ENCODE data around the gene STK11IP.

The STK11IP gene

DNA sequence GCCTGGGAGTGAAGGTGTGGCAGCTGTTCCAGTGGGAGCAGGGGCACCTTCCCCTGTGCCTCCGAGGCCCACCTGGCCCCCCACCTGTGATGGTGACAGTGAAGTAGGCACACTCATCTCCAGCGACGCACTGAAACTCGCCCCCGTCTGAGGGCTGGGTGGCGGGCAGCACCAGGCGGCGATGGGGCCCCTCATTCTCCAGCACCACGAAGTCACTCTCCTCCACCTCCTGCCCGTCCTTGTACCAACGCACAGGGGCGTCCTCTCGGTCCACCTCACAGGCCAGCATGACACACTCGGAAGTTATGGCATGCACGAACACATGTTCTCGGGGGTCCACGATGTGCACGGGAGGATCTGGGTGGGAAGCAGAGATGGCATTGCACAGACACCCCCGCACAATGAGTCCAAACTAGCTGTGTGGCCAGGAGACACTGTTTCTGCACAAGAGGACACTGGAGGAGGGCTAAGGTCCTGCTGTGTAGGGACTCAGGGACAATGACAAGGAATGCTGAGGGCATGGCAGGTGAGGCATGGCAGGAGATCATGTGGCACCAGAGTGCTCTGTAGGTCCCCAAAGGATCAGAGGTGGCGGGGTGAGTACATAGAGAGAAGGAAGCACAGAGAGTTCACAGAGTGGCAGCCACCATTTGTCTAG, 34.3 kb upstream of the STK11IP start:
- DNase-seq (ENCODE audit: low spot score) = no peak

DNA sequence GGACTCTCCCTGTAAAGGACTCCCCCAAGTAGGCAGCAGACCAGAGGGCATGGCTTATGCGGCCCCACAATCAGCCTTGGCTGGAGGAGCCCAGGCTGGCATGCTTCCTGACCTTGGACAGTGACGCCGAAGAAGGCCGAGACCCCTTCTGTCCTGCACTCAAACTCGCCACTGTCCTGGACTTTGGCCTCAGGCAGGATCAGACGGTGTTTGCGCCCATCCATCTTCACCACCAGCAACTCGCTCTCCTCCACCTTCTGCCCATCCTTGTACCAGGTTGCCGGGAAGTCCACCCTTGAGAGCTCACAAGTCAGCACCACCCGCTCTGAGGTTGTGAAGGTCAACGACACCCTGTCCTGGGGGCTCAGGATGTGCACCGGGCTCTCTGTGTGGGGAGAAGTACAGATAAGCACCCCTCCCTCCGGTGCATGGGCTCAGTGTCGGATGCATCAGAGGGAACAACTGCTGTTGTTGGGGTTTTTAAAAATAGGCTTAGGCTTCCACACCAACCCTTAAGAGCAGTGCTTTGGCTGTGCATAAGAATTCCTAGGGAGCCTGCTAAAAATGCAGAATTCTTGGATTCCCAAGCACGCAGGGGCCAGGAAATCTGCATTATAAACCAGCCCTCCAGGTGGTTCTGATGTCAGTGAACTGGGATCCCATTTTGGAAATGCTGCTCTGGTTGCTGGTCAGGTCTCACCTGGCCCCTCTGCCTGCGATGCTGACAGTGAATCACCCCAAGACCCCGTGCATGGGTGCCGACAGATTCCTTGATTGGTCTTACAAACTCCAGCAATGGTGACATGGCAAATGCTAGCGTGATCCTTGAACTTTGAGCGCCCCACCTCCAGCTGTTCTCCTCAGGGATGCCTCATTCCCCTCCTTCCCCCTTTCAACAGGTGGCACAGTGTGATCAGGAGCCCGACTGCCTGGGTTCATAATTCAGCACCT, 32.3 kb upstream of the STK11IP start:
- no peak for DNase-seq (ENCODE audit: low spot score)

DNA sequence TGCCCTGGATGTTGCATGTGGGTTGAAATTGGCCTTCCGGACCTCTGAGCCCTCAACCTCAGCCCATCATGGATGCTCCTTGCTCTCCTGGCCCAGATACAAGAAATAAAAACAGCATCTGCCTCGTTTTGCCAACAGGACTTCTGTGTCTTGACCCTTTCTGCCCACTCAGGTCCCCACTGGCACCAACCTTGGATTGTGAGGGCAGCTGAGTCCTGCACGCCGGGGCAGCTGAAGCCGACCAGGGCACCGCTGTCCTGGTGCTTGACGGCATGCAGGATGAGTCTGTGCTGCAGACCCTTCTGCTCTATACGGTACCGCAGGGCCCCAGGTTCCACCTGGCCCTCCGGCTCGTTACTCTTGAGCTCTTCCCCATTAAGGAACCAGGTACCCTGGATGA, 31.0 kb upstream of the STK11IP start:
- no peak for DNase-seq (ENCODE audit: low spot score)

DNA sequence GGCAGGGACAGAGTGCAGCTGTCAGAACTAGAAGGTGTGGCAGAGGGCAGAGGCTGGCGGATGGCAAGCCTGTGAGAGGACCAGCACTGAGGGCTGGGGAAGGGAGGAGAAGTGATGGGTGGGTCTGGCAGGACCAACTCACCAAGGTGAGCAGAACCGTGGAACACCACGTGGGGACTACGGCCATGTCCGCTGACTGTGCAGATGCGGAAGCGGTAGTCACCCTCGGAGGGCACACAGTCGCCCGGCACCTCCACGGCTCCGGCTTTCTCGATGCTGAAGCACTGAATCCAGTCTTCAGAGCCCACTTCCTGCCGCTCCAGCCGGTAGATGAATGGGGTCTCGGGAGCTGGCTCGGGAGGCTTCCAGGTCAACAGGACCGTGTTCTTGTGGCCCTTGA, 30.5 kb upstream of the STK11IP start:
- no peak for DNase-seq (ENCODE audit: low spot score)

DNA sequence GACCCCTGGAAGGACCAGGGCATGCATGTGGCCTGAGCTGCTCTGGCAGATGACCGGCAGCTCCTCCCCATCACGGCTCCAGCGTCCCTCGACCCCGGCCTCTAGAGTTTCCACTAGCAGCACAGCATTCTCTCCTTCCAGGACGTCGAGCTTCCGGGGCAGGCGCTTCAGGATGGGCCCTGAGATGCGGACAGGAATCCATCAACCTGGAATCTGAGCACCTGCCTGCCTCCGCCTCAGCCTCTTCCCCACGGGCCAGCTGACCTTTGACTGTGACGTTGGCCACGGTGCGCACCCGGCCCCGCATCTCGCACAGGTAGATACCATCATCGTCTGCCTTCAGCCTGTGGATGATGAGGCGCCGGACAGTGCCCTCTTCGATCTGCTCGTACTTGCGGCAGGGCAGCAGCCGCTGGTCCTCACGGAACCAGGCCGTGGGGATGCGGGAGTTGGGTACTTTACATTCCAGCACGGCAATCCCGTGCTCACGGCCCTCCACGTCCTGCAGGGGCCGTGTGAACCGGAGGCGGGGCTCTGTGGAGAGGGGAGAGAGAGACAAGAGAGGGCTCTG, 29.8 kb upstream of the STK11IP start:
- DNase-seq (ENCODE audit: low spot score) = no peak

DNA sequence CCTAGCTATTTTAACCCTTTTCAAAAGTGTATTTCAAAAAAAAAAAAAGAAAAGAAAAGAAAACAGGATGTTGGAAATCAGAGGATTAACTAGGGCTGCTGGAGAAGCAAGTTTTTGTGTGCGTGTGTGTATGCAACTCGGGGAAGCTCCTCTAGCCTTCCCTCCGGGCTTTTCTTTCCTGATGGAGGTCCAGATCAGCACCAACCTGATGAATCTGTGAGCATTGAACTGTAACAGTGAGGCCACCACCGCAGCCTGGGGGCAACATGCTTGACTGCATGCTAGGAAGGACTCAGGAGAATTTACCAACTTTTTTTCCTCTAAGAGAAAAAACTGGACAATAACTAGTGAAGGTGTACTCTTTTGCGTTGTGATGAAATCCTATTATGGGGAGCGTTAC, 28.6 kb upstream of the STK11IP start:
- DNase-seq (ENCODE audit: low spot score) = no peak

DNA sequence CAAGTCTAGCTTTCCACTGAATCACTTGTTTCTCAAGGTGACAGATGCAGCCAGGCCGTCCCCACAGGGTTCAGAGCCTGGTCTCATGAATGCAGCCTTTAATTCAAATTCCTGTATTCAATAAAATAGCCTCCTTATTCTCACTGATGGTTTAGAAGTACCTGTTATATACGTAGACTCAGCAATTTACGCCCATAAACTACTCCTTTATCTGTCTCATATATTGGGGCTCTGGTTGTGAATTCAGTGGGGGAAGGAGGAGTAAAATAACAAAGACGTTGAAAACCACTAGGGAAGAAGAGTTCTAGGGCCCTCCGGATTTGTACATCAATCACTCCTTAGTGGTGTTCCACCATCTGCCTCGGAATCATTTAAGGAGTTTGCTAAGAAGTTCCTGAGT, 28.0 kb upstream of the STK11IP start:
- no peak for DNase-seq (ENCODE audit: low spot score)

DNA sequence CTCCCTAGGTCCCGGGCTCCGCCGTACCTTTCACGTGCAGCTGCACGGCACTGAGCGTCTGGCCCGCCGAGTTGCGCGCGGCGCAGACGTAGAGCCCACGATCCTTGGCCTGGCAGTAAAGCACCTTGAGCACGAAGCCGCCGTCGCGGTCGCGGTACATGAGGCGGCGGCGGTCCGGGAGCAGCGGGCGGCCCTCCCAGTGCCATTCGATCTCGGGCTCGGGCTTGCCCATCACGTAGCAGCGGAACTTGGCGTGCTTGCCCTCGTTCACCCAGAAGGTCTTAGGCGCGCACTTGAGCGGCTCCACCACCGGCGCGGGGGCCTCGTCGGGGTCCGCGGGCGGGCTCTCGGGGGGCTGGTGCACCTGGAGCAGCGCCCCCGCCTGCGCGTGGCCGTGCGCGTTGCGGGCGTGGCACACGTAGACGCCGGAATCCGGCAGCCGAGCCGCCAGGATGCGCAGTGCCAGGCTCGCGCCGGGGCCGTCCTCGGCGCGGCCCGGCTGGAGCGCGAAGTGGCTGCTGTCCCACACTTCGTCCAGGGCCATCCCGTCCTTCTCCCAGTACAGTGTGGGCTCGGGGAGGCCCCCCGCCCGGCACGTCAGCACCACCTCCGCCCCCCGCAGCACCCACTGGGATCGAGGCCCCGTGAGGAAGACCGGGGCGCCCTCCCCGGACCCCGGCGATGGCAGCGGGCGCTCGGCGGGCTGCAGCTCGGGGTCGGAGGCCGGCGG, 27.3 kb upstream of the STK11IP start:
- DNase-seq (ENCODE audit: low spot score) = no peak

DNA sequence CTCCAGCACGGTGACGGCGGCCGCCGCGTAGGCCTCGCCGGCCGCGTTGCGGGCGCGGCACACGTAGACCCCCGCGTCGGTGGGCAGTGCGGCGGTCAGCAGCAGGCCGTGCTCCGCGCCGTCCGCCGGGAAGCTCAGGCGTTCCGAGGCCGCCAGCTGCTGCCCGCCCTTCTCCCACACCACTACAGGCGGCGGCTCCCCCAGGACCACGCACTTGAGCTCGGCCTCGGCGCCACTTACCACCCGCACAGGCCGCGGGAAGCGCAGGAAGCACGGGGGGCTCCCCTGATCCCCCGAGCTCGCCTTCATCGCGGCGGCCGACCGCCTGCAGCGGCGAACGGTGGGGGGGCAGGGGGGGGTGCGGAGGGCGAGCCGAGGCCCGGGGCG, 26.7 kb upstream of the STK11IP start:
- DNase-seq (ENCODE audit: low spot score) = no peak

DNA sequence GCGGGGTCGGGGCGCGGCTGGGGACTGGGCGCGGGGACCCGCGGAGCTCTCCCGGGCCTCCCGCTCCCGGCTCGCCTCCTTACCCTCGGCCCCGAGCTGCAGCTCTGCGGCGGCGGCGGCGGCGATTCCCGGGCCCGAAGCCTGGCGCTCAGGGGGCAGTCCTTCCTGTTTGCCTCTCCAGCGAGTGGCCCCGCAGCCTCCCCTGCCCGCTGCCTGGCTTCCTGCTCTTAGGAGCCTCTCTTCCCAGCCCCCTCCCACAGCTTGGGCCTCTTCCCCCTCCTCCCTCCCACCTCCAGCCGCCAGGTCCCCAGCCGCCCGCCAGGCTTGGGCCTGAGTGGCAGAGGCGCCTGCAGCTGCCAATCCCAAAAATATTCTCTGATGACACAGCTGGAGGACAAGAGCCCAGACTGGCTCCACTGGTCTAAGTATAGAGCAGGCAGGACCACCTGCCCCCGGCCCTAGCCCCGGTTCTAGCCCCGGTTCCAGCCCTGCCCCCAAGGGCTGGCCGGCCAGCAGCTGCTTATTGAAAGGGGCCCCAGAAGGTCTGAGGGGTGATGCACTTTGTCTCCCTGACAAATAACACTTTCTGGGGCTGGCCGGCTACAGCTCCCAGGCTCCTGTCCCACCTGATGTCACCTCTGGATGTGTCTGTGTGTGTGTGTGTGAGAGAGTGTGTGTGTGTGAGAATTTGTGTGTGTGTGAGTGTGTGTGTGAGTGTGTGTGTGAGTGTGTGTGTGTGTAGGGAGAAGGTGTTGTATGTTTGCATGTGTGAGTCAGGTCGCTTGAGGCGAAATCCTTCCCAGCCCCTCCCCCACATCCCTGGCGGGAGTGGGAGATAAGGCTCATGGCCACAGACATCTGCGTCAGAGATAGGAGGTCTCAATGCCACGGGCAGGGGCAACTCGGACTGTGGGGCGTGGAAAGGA, 26.1 kb upstream of the STK11IP start, which contains the start of gene OBSL1:
Gene OBSL1, minus strand, starts transcription at position 229 of the 926 bp plus-strand sequence. CDS start 307 bp downstream, outside the sequence.
- DNase-seq (ENCODE audit: low spot score) = peak; percentile 8

DNA sequence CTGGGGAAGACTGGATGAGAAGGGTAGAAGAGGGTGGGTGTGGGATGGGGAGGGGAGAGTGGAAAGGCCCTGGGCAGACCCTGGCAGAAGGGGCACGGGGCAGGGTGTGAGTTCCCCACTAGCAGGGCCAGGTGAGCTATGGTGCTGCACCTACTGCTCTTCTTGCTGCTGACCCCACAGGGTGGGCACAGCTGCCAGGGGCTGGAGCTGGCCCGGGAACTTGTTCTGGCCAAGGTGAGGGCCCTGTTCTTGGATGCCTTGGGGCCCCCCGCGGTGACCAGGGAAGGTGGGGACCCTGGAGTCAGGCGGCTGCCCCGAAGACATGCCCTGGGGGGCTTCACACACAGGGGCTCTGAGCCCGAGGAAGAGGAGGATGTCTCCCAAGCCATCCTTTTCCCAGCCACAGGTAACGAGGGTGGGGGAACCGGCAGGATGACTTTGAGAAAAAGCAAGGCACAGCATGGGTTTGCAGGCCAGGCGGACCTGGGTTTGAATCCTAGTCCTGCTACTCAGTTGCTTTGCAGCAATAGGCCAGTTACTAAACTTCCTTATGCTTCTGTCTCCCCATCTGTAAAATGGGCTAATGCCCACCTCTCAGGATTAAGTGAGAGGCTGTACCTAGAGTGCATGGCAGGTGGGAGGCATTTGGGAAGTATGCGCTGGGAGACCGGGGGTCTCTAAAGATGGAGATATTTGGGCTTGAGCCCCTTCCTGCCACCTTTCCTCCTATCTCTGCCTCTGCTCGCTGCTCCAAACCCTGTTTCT, 25.2 kb upstream of the STK11IP start, which contains the start of gene INHA:
Gene INHA, plus strand, starts transcription at position 74 of the 765 bp plus-strand sequence. Its CDS starts 65 bp downstream, at position 139.
- no peak for DNase-seq (ENCODE audit: low spot score)

DNA sequence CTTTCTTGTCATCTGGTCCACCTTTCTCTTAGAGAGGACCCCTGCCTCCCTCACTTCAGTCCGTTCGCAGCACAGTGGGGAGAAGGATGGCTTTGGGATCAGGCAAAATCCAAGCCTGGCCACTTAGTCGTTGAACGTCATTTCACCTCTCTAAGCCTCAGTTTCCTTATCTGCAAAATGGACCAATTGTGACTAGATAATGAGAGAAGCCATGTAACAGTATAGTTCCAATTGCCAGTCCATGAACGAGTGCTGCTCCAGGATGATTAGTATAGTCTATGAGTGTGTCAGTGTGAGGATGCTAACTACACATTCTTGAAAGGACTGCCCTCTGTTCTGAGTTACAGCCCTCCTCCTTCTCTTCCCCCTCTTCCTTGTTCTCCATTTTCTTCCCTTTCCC, 24.5 kb upstream of the STK11IP start:
- DNase-seq (ENCODE audit: low spot score) = no peak

DNA sequence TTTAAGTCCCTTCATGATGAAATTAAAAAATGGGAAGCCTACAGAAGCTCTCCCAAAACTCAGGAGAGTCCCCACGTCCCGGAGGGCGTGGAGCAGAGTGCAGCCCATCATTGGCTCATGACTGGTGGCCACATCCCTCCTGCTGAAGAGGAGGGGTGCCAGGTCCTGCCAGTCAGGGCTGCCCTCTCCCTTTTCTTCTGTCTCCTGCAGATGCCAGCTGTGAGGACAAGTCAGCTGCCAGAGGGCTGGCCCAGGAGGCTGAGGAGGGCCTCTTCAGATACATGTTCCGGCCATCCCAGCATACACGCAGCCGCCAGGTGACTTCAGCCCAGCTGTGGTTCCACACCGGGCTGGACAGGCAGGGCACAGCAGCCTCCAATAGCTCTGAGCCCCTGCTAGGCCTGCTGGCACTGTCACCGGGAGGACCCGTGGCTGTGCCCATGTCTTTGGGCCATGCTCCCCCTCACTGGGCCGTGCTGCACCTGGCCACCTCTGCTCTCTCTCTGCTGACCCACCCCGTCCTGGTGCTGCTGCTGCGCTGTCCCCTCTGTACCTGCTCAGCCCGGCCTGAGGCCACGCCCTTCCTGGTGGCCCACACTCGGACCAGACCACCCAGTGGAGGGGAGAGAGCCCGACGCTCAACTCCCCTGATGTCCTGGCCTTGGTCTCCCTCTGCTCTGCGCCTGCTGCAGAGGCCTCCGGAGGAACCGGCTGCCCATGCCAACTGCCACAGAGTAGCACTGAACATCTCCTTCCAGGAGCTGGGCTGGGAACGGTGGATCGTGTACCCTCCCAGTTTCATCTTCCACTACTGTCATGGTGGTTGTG, 23.0 kb upstream of the STK11IP start:
- no peak for DNase-seq (ENCODE audit: low spot score)

DNA sequence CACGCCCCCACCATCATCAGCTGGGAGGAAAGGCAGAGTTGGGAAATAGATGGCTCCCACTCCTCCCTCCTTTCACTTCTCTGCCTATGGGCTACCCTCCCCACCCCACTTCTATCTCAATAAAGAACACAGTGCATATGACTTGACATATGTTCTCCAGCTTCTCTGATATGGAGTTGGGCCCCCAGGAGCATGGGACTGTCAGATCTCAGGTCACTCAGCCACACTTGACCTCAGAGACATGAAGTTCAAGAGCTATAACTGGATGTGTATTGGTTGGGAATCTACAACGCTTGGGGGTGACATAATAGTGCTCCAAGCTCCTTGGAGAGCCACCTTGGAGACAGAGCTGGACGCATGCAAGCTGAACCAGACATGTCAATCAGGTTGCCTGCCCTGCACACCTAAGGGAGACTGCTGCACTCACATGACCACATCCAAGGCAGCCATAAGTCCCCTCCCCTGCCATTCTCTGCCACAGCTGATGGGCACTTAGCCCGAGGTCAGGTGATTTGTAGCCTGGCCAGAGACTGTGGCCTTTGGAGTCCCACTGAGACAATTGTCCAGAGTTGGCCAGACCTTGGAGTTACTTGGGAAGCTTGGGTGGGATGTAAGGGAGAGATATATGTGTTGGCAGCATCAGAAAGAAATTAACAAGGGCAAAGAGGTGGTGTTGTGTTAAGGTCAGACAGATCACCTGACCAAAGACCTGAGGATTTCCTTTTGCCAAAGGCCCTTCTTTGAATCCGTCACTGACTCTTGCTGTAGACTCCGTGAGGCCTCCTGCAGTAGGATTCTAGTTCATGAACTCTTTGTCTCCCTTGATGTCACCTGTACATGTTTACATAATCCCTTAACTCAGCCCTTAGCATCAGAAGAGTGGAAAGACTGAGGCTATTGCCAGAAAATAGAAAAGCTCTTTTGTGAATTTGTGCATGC, 21.8 kb upstream of the STK11IP start:
- no peak for DNase-seq (ENCODE audit: low spot score)

DNA sequence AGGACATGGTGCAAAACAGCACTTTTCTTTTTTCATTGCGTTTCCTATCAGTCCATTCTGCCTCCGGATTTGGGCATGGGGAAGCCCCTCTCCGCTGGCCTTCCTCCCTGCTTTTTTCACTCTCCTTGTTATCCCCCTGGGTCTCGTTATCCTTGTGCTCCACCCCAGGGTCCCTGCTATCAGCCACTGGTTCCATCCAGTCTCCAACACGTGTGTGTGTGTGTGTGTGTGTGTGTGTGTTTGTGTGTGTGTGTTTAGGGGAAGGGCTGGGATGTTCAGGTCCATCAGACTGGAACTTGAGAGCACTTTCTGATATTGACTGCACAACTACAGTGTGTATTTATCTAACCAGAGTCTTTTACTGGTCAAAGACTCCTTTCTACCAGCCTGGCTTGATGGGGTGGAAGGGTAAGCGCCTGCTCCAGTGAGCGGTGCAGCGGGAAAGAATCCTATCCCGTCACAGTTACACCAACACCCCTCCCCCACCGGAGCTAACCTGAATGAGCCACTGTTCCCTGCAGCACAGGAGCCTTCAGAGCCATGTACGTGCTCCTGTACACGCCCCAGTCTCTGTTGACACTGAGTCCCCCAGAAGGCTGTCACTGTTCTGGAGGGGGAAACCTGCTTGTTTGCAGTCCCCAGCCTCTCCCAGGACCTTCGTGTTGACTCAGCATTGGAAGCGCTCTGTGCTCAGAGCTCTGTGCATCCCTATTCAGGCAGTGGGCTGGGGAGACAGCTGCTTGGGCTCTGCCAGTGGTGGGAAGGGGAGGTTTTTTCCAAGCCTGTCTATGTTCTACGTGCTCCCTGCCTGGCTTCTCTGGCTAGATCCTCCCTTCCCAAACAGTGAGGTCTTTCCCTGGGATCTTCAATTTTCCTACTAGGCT, 20.9 kb upstream of the STK11IP start:
- DNase-seq (ENCODE audit: low spot score) = no peak

DNA sequence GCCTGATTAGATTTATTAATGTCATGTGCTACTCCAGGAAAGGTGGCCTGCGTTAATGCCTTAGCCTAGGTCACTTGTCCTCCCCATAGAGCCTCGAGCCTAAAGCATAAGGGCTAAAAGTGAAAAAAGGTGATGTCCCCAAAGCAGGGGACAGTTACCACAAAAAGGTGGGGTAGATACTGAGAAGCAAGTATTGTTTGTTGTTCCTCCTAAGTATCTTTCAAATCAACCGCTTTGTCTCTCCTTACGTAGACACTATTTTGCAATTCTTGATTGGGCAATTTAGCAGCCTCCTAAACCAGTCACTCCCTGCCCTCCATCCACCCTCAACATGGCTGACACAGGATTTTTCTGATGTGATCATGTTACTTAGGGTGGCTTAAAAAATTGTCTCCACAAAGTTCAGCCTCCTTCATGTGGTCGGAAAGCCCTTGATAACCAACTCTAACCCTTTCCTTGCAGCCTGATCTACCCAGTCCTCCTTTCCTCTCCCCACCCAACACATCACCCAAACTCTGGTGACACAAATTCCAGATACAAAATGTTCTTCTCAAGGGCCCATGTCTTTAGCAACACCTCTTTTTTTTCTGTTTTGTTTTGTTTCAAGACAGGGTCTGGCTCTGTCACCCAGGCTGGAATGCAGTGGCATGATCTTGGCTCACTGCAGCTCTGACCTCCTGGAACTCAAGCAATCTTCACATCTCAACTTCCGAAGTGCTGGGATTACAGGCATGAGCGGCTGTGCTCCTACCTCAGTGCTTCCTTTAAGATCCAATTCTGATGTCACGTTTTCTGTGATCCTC, 18.6 kb upstream of the STK11IP start:
- DNase-seq (ENCODE audit: low spot score) = no peak

All from LoVo (cell line).